Transverse colon (tissue), 4 donors: ENCODE data around the gene NCOA1. TPM values are rescaled to one million over a fixed set of nuclear protein-coding genes. Genes with fewer than 3 reads are reported as not detected.

ENCODE experiments used
- DNase-seq: peaks from one replicate; pipeline ENCODE4 v3.0.0-alpha.2; 2019
- H3K27ac ChIP-seq, 4 donors: fragments of 200-600 bp; sonication (generic); 2 replicates each; pipeline ENCODE4 v1.5.1; 2016 to 2018; ENCODE audit warnings: inconsistent platforms in 4 of 4
- H3K27me3 ChIP-seq: fragments of 200-600 bp; sonication (generic); 2 replicates; pipeline ENCODE4 v1.5.1; 2017; ENCODE audit warnings: inconsistent platforms
- H3K36me3 ChIP-seq, 4 donors: fragments of 200-600 bp; sonication (generic); 2 replicates each; pipeline ENCODE4 v1.5.1; 2017 to 2019; ENCODE audit warnings: inconsistent platforms in 4 of 4
- H3K4me1 ChIP-seq, 4 donors: fragments of 200-600 bp; sonication (generic); 2 replicates each; pipeline ENCODE4 v1.5.1; 2017 to 2020; ENCODE audit warnings: inconsistent platforms in 4 of 4
- H3K4me3 ChIP-seq, 4 donors: fragments of 200-600 bp; sonication (generic); 1 replicate in 1 of 4; 2 replicates in 3 of 4; pipeline versions ENCODE4 v1.5.1 to v1.6.1; 2017 to 2019; ENCODE audit warnings: inconsistent platforms in 4 of 4
- H3K9me3 ChIP-seq, 2 donors: fragments of 200-600 bp; sonication (generic); 2 replicates each; pipeline ENCODE4 v1.5.1; 2017 to 2019; ENCODE audit warnings: inconsistent platforms in 2 of 2
- EP300 ChIP-seq: sonication (generic); formaldehyde crosslinking; IDR thresholded peaks from one replicate; pipeline ENCODE4 v1.6.1; 2017; ENCODE audit warnings: antibody characterized with exemption, low read depth
- POLR2A ChIP-seq: fragments of 450-650 bp; IDR thresholded peaks from one replicate; pipeline ENCODE4 v1.6.1; 2016; ENCODE audit warnings: antibody characterized with exemption, mild to moderate bottlenecking, moderate library complexity
- POLR2AphosphoS5 ChIP-seq, 3 donors: sonication (generic); formaldehyde crosslinking; IDR thresholded peaks; one replicate each; pipeline ENCODE4 v1.6.1; 2016; ENCODE audit warnings: antibody characterized with exemption in 3 of 3
- WGBS, 2 donors: methylation state at CpG; one replicate each; pipeline ENCODE4 v1.1.5; 2018; ENCODE audit warnings: low coverage in 1 of 2; 5-methylcytosine and 5-hydroxymethylcytosine counted together
- in situ Hi-C, 4 donors: fragments of 200-750 bp; cut with MboI; loops; one replicate each; pipeline versions ENCODE4 v1.15.0 to v1.15.1; 2017; ENCODE audit warnings: low sequenced_read_pairs in 3 of 4, low pct_ligation_motif_present in 1 of 4, low pct_unique_long_range_greater_than_20kb in 1 of 4
- intact Hi-C: fragments of 100-400 bp; cut with DNase I; formaldehyde crosslinking; loops from one replicate; pipeline ENCODE4 v1.15.1; 2023; ENCODE audit warnings: low total_unique reads
- total RNA-seq, 4 donors: library from RNA; depleted of rRNA; stranded (reverse); fragments of >200 nt; gene quantifications; one replicate each; pipeline ENCODE4 v1.1.0, GENCODE V29; 2016
- TF ChIP-seq, protein P1 (sequence below), 5 experiments: fragments of 200-600 bp in 3 of 5; fragments of 450-650 bp in 2 of 5; sonication (generic) in 3 of 5; IDR thresholded peaks; 1 replicate in 2 of 5; 2 replicates in 3 of 5; pipeline ENCODE4 v1.5.1; 2016 to 2017; ENCODE audit warnings: antibody characterized with exemption in 5 of 5, inconsistent platforms in 3 of 5, mild to moderate bottlenecking in 2 of 5, moderate library complexity in 1 of 5

The NCOA1 gene
- total RNA-seq, 4 donors from 2014 or later = 32.9 to 56.5 (median 47.9) TPM

DNA sequence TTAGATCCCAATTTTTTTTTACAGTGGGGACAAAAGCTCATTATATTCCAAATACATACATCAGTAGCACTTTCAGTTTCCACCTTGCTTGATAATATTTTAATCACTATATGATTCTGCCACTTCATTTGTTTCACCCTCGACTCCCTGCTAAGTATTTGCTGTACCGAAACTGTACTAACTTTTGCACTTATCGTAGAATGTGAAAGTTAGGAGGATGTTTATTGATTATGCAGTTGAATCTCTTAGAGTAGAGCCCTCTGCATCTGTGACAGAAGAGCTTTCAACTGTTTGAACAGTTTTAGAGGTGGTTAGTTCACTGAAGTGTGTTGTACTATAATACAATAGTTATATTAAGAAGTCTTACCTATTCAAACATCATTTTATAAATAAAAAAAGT lies 20.8 kb downstream of the NCOA1 start:
- peaks cover 0 to 33% (median 11%) of the 10 kb centered on the region in 4 donors for H3K4me1 ChIP-seq

DNA sequence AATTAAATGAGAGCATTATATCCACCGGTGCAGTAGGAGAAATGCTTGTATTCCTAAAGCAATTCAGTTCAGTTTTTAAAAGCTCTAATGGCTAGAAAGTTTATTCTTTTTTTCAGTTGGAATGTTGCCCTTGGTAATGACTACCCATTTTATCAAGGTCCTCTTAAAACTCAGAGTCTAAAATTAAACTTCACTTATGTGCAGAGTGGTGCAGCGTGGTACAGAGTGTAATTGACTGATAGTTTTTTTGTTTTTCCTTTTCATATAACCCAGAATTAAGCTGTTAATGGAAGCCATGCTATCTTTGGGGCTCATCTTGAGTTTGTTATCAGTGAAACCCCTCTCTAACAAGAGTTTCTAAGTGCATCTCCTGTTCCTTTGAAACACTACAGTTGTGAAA lies 21.4 kb downstream of the NCOA1 start:
- Histone ChIP-seq H3K9me3 (no peaks in the 10 kb centered on the region), H3K27me3 (no peaks in the 10 kb centered on the region), H3K4me1 (peaks cover 0 to 31% (median 11%) of the 10 kb centered on the region in 4 donors), H3K27ac (no peak overlapping the region), H3K36me3 (no peaks in the 10 kb centered on the region), H3K4me3 (no peak overlapping the region)
- TF ChIP-seq, protein P1, sequence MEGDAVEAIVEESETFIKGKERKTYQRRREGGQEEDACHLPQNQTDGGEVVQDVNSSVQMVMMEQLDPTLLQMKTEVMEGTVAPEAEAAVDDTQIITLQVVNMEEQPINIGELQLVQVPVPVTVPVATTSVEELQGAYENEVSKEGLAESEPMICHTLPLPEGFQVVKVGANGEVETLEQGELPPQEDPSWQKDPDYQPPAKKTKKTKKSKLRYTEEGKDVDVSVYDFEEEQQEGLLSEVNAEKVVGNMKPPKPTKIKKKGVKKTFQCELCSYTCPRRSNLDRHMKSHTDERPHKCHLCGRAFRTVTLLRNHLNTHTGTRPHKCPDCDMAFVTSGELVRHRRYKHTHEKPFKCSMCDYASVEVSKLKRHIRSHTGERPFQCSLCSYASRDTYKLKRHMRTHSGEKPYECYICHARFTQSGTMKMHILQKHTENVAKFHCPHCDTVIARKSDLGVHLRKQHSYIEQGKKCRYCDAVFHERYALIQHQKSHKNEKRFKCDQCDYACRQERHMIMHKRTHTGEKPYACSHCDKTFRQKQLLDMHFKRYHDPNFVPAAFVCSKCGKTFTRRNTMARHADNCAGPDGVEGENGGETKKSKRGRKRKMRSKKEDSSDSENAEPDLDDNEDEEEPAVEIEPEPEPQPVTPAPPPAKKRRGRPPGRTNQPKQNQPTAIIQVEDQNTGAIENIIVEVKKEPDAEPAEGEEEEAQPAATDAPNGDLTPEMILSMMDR (IDR thresholded peaks at IDR 0.05) = no peak
- TF ChIP-seq POLR2AphosphoS5 (IDR thresholded peaks at IDR 0.05) (no peak), POLR2A (no peak), EP300 (no peak)
- 40 to 56% methylated on average over 2 of the region's 2 CpGs for WGBS, 2 donors
- in situ Hi-C loops = no loop called here
- DNase-seq = no peak
- intact Hi-C loops = no loop called here

More for the DNA sequence above, 20.8 kb downstream of the NCOA1 start:
- in situ Hi-C loops = no loop called here
- intact Hi-C loops = no loop called here
- Histone ChIP-seq H3K9me3 (no peaks in the 10 kb centered on the region), H3K36me3 (no peaks in the 10 kb centered on the region), H3K4me3 (no peak overlapping the region), H3K27ac (no peak overlapping the region), H3K27me3 (no peaks in the 10 kb centered on the region)
- WGBS, 2 donors = 28 to 40% methylated on average over 3 of the region's 3 CpGs
- TF ChIP-seq POLR2A (no peak), POLR2AphosphoS5 (IDR thresholded peaks at IDR 0.05) (no peak), EP300 (no peak)
- TF ChIP-seq, protein P1 (IDR thresholded peaks at IDR 0.05) = no peak
- no peak for DNase-seq

DNA sequence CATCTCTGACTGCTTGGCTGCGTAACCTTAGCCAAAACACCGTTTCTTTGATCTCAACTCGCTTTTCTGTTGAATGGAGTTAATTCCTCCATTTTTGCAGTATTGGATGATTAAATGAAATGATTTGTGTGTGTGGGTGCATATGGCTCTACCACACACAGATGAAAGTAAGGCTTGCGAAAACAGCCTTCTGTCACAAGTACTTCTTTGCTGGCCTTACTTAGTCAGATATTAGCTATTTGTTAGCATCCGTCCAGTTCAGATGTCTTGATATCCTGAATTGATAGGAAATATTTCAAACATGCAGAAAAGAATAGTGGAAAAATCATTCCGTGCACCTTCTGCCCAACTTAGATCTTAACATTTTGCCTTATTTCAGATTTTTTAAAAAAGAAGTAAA lies 21.8 kb downstream of the NCOA1 start:
- WGBS, 2 donors = 83 to 92% methylated on average over 1 to 6 of the region's 6 CpGs
- no peaks in the 10 kb centered on the region for H3K36me3 ChIP-seq
- no peak overlapping the region for H3K4me3 ChIP-seq
- peaks cover 0 to 31% (median 11%) of the 10 kb centered on the region in 4 donors for H3K4me1 ChIP-seq
- intact Hi-C loops = no loop called here
- no peak overlapping the region for H3K27ac ChIP-seq
- TF ChIP-seq POLR2AphosphoS5 (IDR thresholded peaks at IDR 0.05) = no peak
- no peak for TF ChIP-seq POLR2A
- no peak for TF ChIP-seq EP300
- TF ChIP-seq, protein P1 (IDR thresholded peaks at IDR 0.05) = no peak
- no peak for DNase-seq
- in situ Hi-C loops = no loop called here
- no peaks in the 10 kb centered on the region for H3K27me3 ChIP-seq
- no peaks in the 10 kb centered on the region for H3K9me3 ChIP-seq

DNA sequence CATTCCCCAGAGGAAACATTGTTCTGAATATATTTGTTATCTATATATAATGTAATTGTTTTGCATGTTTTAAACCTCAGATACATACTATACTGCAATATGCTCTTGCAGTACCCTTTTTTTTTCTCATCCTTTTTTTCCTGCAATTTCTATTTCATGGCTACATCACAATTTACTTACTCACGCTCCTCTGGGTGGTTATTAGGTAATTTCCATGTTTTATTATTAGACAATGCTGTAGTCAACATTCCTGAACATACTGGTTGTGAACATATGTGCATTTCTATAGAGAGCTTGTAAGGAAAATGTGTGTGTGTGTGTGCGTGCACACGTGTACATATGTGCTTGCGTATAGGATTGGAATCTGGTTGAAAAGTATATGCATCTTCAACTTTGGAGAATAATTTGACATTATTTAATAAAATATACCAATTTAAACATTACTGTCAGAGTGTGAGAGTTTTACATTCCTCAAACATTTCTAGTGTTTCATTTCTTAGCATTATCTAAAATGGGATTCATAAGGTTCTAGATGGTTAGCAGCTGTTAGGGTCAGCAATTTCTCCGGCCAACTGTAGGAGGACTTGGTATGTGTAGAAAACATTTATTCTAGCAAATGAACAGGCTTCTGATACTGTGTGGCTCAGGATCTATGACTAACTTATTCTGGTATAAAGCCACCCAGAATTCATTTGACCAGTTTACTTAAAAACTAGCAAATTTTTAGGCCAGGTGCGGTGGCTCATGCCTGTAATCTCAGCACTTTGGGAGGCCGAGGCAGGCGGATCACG lies 22.4 kb downstream of the NCOA1 start:
- DNase-seq = no peak
- H3K9me3 ChIP-seq = no peaks in the 10 kb centered on the region
- WGBS, 2 donors = 81 to 95% methylated on average over 5 to 9 of the region's 9 CpGs
- H3K27me3 ChIP-seq = no peaks in the 10 kb centered on the region
- H3K27ac ChIP-seq = no peak overlapping the region
- in situ Hi-C loops = no loop called here
- intact Hi-C loops = no loop called here
- H3K4me1 ChIP-seq = peaks cover 0 to 30% (median 11%) of the 10 kb centered on the region in 4 donors
- TF ChIP-seq, protein P1 (IDR thresholded peaks at IDR 0.05) = no peak
- no peak for TF ChIP-seq EP300
- TF ChIP-seq POLR2AphosphoS5 (IDR thresholded peaks at IDR 0.05) = no peak
- no peak overlapping the region for H3K4me3 ChIP-seq
- H3K36me3 ChIP-seq = no peaks in the 10 kb centered on the region
